ENCODE results near the gene IRGM.

The IRGM gene

GRCh38 chr5:150879358-150879757, 33.0 kb downstream of the IRGM start:
- no peaks in the 10 kb centered on the region for H3K27me3 ChIP-seq (ENCODE audit: control insufficient read depth in 5 of 5, insufficient read depth in 4 of 5, low read length in 5 of 5)
- H3K27ac ChIP-seq (ENCODE audit: low read depth, low read length), result no peak overlapping the region
- H3K4me1 ChIP-seq (ENCODE audit: control insufficient read depth in 5 of 5, insufficient read depth in 5 of 5, low read length in 5 of 5), result no peaks in the 10 kb centered on the region
- H3K4me3 ChIP-seq (ENCODE audit: low read depth in 1 of 5, low read length in 5 of 5), result peak overlapping the region in 2 of 5 donors; percentile 11 to 12
- H3K36me3 ChIP-seq (ENCODE audit: control insufficient read depth in 5 of 5, insufficient read depth in 5 of 5, low read length in 5 of 5), result no peaks in the 10 kb centered on the region
- no peak overlapping the region for H3K9ac ChIP-seq (ENCODE audit: low read length in 5 of 5)
- peaks cover 2 to 62% (median 43%) of the 10 kb centered on the region in 5 donors for H3K9me3 ChIP-seq (ENCODE audit: control insufficient read depth in 5 of 5, low read length in 5 of 5)

- Histone ChIP-seq H3K4me3 (ENCODE audit: low read depth in 1 of 5, low read length in 5 of 5) (peak overlapping the region in 4 of 5 donors; percentile 30 to 41 (median 40)), H3K9me3 (ENCODE audit: control insufficient read depth in 5 of 5, low read length in 5 of 5) (peaks cover 81 to 98% (median 93%) of the 10 kb centered on the region in 5 donors), H3K36me3 (ENCODE audit: control insufficient read depth in 5 of 5, insufficient read depth in 5 of 5, low read length in 5 of 5) (peaks cover 14 to 42% (median 17%) of the 10 kb centered on the region in 5 donors), H3K27me3 (ENCODE audit: control insufficient read depth in 5 of 5, insufficient read depth in 4 of 5, low read length in 5 of 5) (no peaks in the 10 kb centered on the region), H3K9ac (ENCODE audit: low read length in 5 of 5) (no peak overlapping the region), H3K27ac (ENCODE audit: low read depth, low read length) (no peak overlapping the region), H3K4me1 (ENCODE audit: control insufficient read depth in 5 of 5, insufficient read depth in 5 of 5, low read length in 5 of 5) (peaks cover 0 to 4% (median 0%) of the 10 kb centered on the region in 5 donors)
Measured at GRCh38 chr5:150895431-150896428, 49.4 kb downstream of the IRGM start.

Measured in subcutaneous abdominal adipose tissue (tissue), 5 donors.